Central memory CD4-positive, alpha-beta T cell (primary cell): ENCODE measurements around the gene DCXR.
A peak's percentile ranks its signal among the peaks of the same experiment; 100 is the strongest.

Source experiments
- DNase-seq: peaks from one replicate; pipeline ENCODE4 v3.0.0; 2022

The DCXR gene

GRCh38 chr17:82021107-82021899 is 16.2 kb downstream of the DCXR start:
- peak; percentile 47 for DNase-seq

- no peak for DNase-seq
Observed at GRCh38 chr17:82020572-82021106, 16.9 kb downstream of the DCXR start.

GRCh38 chr17:82019690-82020571 is 17.6 kb downstream of the DCXR start:
- DNase-seq, result peak; percentile 45

GRCh38 chr17:82018989-82019689 is 18.4 kb downstream of the DCXR start:
- no peak for DNase-seq

- no peak for DNase-seq
Observed at GRCh38 chr17:82018152-82018988, 19.1 kb downstream of the DCXR start.

GRCh38 chr17:82017612-82018151 is 19.8 kb downstream of the DCXR start:
- DNase-seq, result no peak

GRCh38 chr17:82016875-82017459 is 20.5 kb downstream of the DCXR start:
- DNase-seq, result no peak

GRCh38 chr17:82016061-82016874 is 21.2 kb downstream of the DCXR start:
- no peak for DNase-seq

- DNase-seq, result no peak
Observed at GRCh38 chr17:82015311-82015971, 22.1 kb downstream of the DCXR start.

- DNase-seq, result no peak
Observed at GRCh38 chr17:82014971-82015310, 22.6 kb downstream of the DCXR start.

GRCh38 chr17:82014432-82014831 is 23.1 kb downstream of the DCXR start:
- no peak for DNase-seq

- DNase-seq, result no peak
Observed at GRCh38 chr17:82013772-82014321, 23.6 kb downstream of the DCXR start.

GRCh38 chr17:82013341-82013740 is 24.2 kb downstream of the DCXR start:
- DNase-seq, result no peak

GRCh38 chr17:82012640-82013295 is 24.7 kb downstream of the DCXR start:
- no peak for DNase-seq

- no peak for DNase-seq
Observed at GRCh38 chr17:82012261-82012639, 25.2 kb downstream of the DCXR start.

- DNase-seq, result no peak
Observed at GRCh38 chr17:82011617-82012187, 25.8 kb downstream of the DCXR start.

- no peak for DNase-seq
Observed at GRCh38 chr17:82010575-82011525, 26.6 kb downstream of the DCXR start.

GRCh38 chr17:82009413-82009812 is 28.1 kb downstream of the DCXR start:
- no peak for DNase-seq
